H9 (cell line): ENCODE results near the gene ATP8A1. TPM values are rescaled to one million over a fixed set of nuclear protein-coding genes. Genes with fewer than 3 reads are reported as not detected.

Experiments used
- DNase-seq: peaks from one replicate; pipeline ENCODE4 v3.0.0-alpha.2; 2017
- H2AFZ ChIP-seq: one replicate; pipeline ENCODE4 v1.6.1; 2013; ENCODE audit warnings: mild to moderate bottlenecking, low read length, control low read depth, moderate library complexity
- H2AK5ac ChIP-seq: 2 replicates; pipeline ENCODE4 v1.6.1; 2013; ENCODE audit warnings: low read length, control low read depth, mixed read lengths; ENCODE audit not compliant: insufficient read length
- H2BK120ac ChIP-seq: one replicate; pipeline ENCODE4 v1.6.1; 2013; ENCODE audit warnings: low read depth, mild to moderate bottlenecking, low read length, control low read depth, inconsistent platforms; ENCODE audit not compliant: poor library complexity, severe bottlenecking
- H2BK12ac ChIP-seq: 2 replicates; pipeline ENCODE4 v1.6.1; 2013; ENCODE audit warnings: low read length, control low read depth, mixed read lengths, low read depth; ENCODE audit not compliant: insufficient read length
- H2BK15ac ChIP-seq: 2 replicates; pipeline ENCODE4 v1.6.1; 2013; ENCODE audit warnings: low read depth, low read length, control low read depth
- H2BK20ac ChIP-seq: one replicate; pipeline ENCODE4 v1.6.1; 2013; ENCODE audit warnings: low read depth, mild to moderate bottlenecking, low read length, control low read depth, inconsistent platforms; ENCODE audit not compliant: poor library complexity, severe bottlenecking
- H2BK5ac ChIP-seq: 2 replicates; pipeline ENCODE4 v1.6.1; 2013; ENCODE audit warnings: low read length, control low read depth, mixed read lengths; ENCODE audit not compliant: insufficient read length
- H3K14ac ChIP-seq: 2 replicates; pipeline ENCODE4 v1.6.1; 2013; ENCODE audit warnings: low read length, control low read depth; ENCODE audit not compliant: insufficient read depth
- H3K18ac ChIP-seq: 2 replicates; pipeline ENCODE4 v1.6.1; 2013; ENCODE audit warnings: low read depth, mild to moderate bottlenecking, mixed read lengths, low read length, control low read depth; ENCODE audit not compliant: insufficient read length
- H3K23ac ChIP-seq: 2 replicates; pipeline ENCODE4 v1.6.1; 2013; ENCODE audit warnings: low read length, control low read depth, mixed read lengths, low read depth; ENCODE audit not compliant: insufficient read length
- H3K23me2 ChIP-seq: 2 replicates; pipeline ENCODE4 v1.6.1; 2013; ENCODE audit warnings: low read depth, mild to moderate bottlenecking, mixed read lengths, low read length, control low read depth; ENCODE audit not compliant: insufficient read length, poor library complexity, severe bottlenecking
- H3K27ac ChIP-seq: 2 replicates; pipeline ENCODE4 v1.5.1; 2013; ENCODE audit warnings: low read length, control low read depth, mixed read lengths, low read depth; ENCODE audit not compliant: insufficient read length
- H3K27me3 ChIP-seq: 2 replicates; pipeline ENCODE4 v1.6.1; 2013; ENCODE audit warnings: low read length, control low read depth, inconsistent platforms; ENCODE audit not compliant: insufficient read depth
- H3K4ac ChIP-seq: 2 replicates; pipeline ENCODE4 v1.6.1; 2013; ENCODE audit warnings: low read depth, mild to moderate bottlenecking, control low read depth, inconsistent platforms, low read length, moderate library complexity
- H3K4me1 ChIP-seq: 2 replicates; pipeline ENCODE4 v1.6.1; 2013; ENCODE audit warnings: low read length, control low read depth, inconsistent platforms; ENCODE audit not compliant: insufficient read depth
- H3K4me2 ChIP-seq: 2 replicates; pipeline ENCODE4 v1.6.1; 2013; ENCODE audit warnings: low read length, control low read depth, mixed read lengths; ENCODE audit not compliant: insufficient read length, insufficient read depth
- H3K56ac ChIP-seq: 2 replicates; pipeline ENCODE4 v1.6.1; 2013; ENCODE audit warnings: low read depth, mild to moderate bottlenecking, mixed read lengths, low read length, control low read depth; ENCODE audit not compliant: insufficient read length
- H3K79me1 ChIP-seq: 2 replicates; pipeline ENCODE4 v1.6.1; 2013; ENCODE audit warnings: low read depth, mild to moderate bottlenecking, moderate library complexity, low read length, control low read depth, inconsistent platforms; ENCODE audit not compliant: insufficient read depth, poor library complexity, severe bottlenecking
- H3K79me2 ChIP-seq: 2 replicates; pipeline ENCODE4 v1.6.1; 2013; ENCODE audit warnings: low read length, control low read depth, inconsistent platforms; ENCODE audit not compliant: insufficient read depth
- H3K9ac ChIP-seq: 2 replicates; pipeline ENCODE4 v1.6.1; 2013; ENCODE audit warnings: low read length, control low read depth, mixed read lengths; ENCODE audit not compliant: insufficient read length; ENCODE audit errors: extremely low read depth
- H3K9me3 ChIP-seq: one replicate; pipeline ENCODE4 v1.6.1; 2013; ENCODE audit warnings: low read depth, low read length, inconsistent platforms; ENCODE audit not compliant: control insufficient read depth
- H3T11ph ChIP-seq: one replicate; pipeline ENCODE4 v1.6.1; 2013; ENCODE audit warnings: mild to moderate bottlenecking, low read length, control low read depth, inconsistent platforms
- H4K20me1 ChIP-seq: one replicate; pipeline ENCODE4 v1.6.1; 2013; ENCODE audit not compliant: control insufficient read depth, insufficient read length, insufficient read depth
- H4K5ac ChIP-seq: 2 replicates; pipeline ENCODE4 v1.6.1; 2013; ENCODE audit warnings: low read depth, mild to moderate bottlenecking, mixed read lengths, low read length, control low read depth; ENCODE audit not compliant: insufficient read length
- H4K8ac ChIP-seq: replicated peaks from 2 replicates; pipeline ENCODE4 v1.6.1; 2013; ENCODE audit warnings: low read length, control low read depth, mixed read lengths, low read depth; ENCODE audit not compliant: insufficient read length
- H4K91ac ChIP-seq: 2 replicates; pipeline ENCODE4 v1.6.1; 2013; ENCODE audit warnings: low read depth, mild to moderate bottlenecking, moderate library complexity, mixed read lengths, low read length, control low read depth; ENCODE audit not compliant: insufficient read length
- H3K27ac Mint-ChIP-seq, 3 experiments: 2 replicates in 2 of 3; 3 replicates in 1 of 3; pipeline ENCODE4 v1.8.0; 2020 to 2021; ENCODE audit warnings: mixed read lengths in 3 of 3, mild to moderate bottlenecking in 1 of 3, moderate library complexity in 1 of 3
- H3K27me3 Mint-ChIP-seq: 2 replicates; pipeline ENCODE4 v1.8.0; 2021; ENCODE audit warnings: low read depth, mild to moderate bottlenecking, moderate library complexity, mixed read lengths
- H3K36me3 Mint-ChIP-seq, 3 experiments: 2 replicates in 2 of 3; 3 replicates in 1 of 3; pipeline ENCODE4 v1.8.0; 2020 to 2021; ENCODE audit warnings: low read depth in 3 of 3, mixed read lengths in 3 of 3; ENCODE audit not compliant: insufficient read depth in 1 of 3
- H3K4me1 Mint-ChIP-seq, 2 experiments: 2 replicates each; pipeline ENCODE4 v1.8.0; 2020; ENCODE audit warnings: mixed read lengths in 2 of 2
- H3K4me3 Mint-ChIP-seq, 2 experiments: 2 replicates in 1 of 2; 3 replicates in 1 of 2; pipeline ENCODE4 v1.8.0; 2020 to 2021; ENCODE audit warnings: mild to moderate bottlenecking in 2 of 2, mixed read lengths in 2 of 2, moderate library complexity in 1 of 2
- H3K9me3 Mint-ChIP-seq, 2 experiments: 2 replicates in 1 of 2; 3 replicates in 1 of 2; pipeline ENCODE4 v1.8.0; 2020; ENCODE audit warnings: mild to moderate bottlenecking in 2 of 2, mixed read lengths in 2 of 2, moderate library complexity in 1 of 2
- CTCF ChIP-seq: fragments of 200-600 bp; sonication (generic); conservative IDR thresholded peaks from 3 replicates; pipeline ENCODE4 v1.8.0; 2021; ENCODE audit warnings: antibody characterized with exemption, mild to moderate bottlenecking
- WGBS: extraction: QIAGEN DNeasy Blood & Tissue Kit; methylation state at CpG from one replicate; pipeline ENCODE4 v1.1.7; 2013; ENCODE audit warnings: missing lambda C conversion rate, low lambda C conversion rate, mixed read lengths; ENCODE audit not compliant: insufficient read length; ENCODE audit errors: extremely low coverage; 5-methylcytosine and 5-hydroxymethylcytosine counted together
- total RNA-seq: library from RNA; stranded (reverse); gene quantifications from 2 replicates; pipeline ENCODE4 v1.2.1, GENCODE V29; 2021

ATP8A1 gene
- total RNA-seq, 1 experiment from 2014 or later: 5.1 TPM

GRCh38 chr4:42543762-42544161 is 113.1 kb downstream of the ATP8A1 start:
- no peaks in the 10 kb centered on the region for H3K27me3 ChIP-seq
- H2AK5ac ChIP-seq: no peak overlapping the region
- H3K9ac ChIP-seq: no peak overlapping the region
- DNase-seq: no peak
- Mint-ChIP-seq H3K27me3 (no peaks in the 10 kb centered on the region), H3K4me3 (no peak overlapping the region), H3K9me3 (no peaks in the 10 kb centered on the region), H3K4me1 (no peaks in the 10 kb centered on the region), H3K27ac (no peak overlapping the region), H3K36me3 (peaks cover 0 to 6% (median 5%) of the 10 kb centered on the region in 3 experiments; a peak in 4 of 7 replicates)
- H2BK20ac ChIP-seq: no peak overlapping the region
- no peak overlapping the region for H4K8ac ChIP-seq
- no peak overlapping the region for H2AFZ ChIP-seq
- no peak overlapping the region for H3K27ac ChIP-seq
- no peaks in the 10 kb centered on the region for H3K79me2 ChIP-seq
- H3K4ac ChIP-seq: no peak overlapping the region
- no peaks in the 10 kb centered on the region for H3K9me3 ChIP-seq
- H4K91ac ChIP-seq: no peak overlapping the region
- H3K56ac ChIP-seq: no peak overlapping the region
- H4K5ac ChIP-seq: no peak overlapping the region
- H2BK15ac ChIP-seq: no peak overlapping the region
- no peak overlapping the region for H2BK120ac ChIP-seq
- H3K79me1 ChIP-seq: no peaks in the 10 kb centered on the region
- no peak overlapping the region for H3K14ac ChIP-seq
- no peak overlapping the region for H3T11ph ChIP-seq
- H3K4me2 ChIP-seq: no peak overlapping the region
- no peak overlapping the region for H2BK5ac ChIP-seq
- no CpG with 5 or more reads among the region's 2 CpGs for WGBS
- H2BK12ac ChIP-seq: no peak overlapping the region
- H3K4me1 ChIP-seq: no peaks in the 10 kb centered on the region
- no peaks in the 10 kb centered on the region for H3K23me2 ChIP-seq
- no peak for TF ChIP-seq CTCF
- H4K20me1 ChIP-seq: no peaks in the 10 kb centered on the region
- no peak overlapping the region for H3K23ac ChIP-seq
- no peak overlapping the region for H3K18ac ChIP-seq
